Urinary bladder (tissue), 4 donors: ENCODE data around the gene COPZ1. TPM values are rescaled to one million over a fixed set of nuclear protein-coding genes. Genes with fewer than 3 reads are reported as not detected.
A peak's percentile ranks its signal among the peaks of the same experiment; 100 is the strongest.
"Not testable (repeated sequence)": the region's sequence is repeated elsewhere in the genome, so short reads cannot be mapped to it uniquely, and the experiment has no call there.

Experiments used
- DNase-seq: peaks from one replicate; pipeline ENCODE4 v3.0.0-alpha.2; 2015; ENCODE audit errors: extremely low spot score
- H3K27ac ChIP-seq: one replicate; pipeline ENCODE4 v1.5.1; 2013; ENCODE audit warnings: low read depth, mild to moderate bottlenecking, moderate library complexity
- H3K36me3 ChIP-seq: one replicate; pipeline ENCODE4 v1.6.1; 2013; ENCODE audit warnings: mild to moderate bottlenecking, moderate library complexity; ENCODE audit not compliant: insufficient read depth
- H3K4me1 ChIP-seq: one replicate; pipeline ENCODE4 v1.6.1; 2013; ENCODE audit warnings: mild to moderate bottlenecking, moderate library complexity; ENCODE audit not compliant: insufficient read depth
- H3K4me3 ChIP-seq: one replicate; pipeline ENCODE4 v1.5.1; 2013; ENCODE audit warnings: low read depth, low read length
- WGBS: extraction: QIAGEN DNeasy Blood & Tissue Kit; methylation state at CpG from one replicate; pipeline ENCODE4 v1.1.7; 2013; 5-methylcytosine and 5-hydroxymethylcytosine counted together
- polyA plus RNA-seq: library from polyadenylated mRNA; stranded (reverse); fragments of 200-250 nt; gene quantifications from one replicate; pipeline ENCODE4 v1.2.3, GENCODE V29; 2013
- total RNA-seq: library from RNA; depleted of rRNA; stranded (reverse); fragments of >200 nt; gene quantifications from one replicate; pipeline ENCODE4 v1.2.3, GENCODE V29; 2014
- donor health status: healthy with polysubstance abuse.
- donor health status: healthy.

Gene COPZ1
- total and polyA plus RNA-seq, 2 donors = 86.3 to 113 TPM

DNA sequence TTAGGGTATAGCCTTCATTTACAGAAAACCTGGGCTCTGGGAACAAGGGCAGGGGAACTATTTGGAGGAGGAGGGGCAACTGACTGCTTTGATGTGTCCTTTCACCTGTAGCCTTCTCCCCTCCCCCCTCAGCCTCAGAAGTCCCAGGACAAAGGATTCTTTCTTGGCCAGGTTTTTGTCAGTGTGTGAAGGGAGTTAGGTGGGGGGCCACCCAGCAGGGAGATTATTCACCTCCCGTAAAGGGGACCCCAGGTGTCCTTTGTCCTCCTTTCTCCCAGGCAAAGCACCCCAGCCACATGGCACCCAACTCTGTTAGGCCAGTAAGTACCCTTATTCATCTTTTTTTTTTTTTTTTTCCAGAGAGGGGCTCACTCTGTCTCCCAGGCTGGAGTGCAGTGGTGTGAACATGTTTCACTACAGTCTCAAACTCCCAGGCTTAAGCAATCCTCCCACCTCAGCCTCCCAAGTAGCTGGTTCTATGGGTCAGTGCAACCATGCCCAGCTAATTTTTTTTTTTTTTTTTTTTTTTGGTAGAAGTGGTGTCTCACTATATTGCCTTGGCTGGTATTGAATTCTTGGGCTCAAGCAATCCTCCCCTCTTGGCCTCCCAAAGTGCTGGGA, 23.4 kb upstream of the COPZ1 start:
- Histone ChIP-seq H3K4me1 (no peaks in the 10 kb centered on the region), H3K36me3 (no peaks in the 10 kb centered on the region), H3K4me3 (no peak overlapping the region), H3K27ac (no peak overlapping the region)
- WGBS = 78% methylated on average over 1 of the region's 1 CpG
- no peak for DNase-seq

DNA sequence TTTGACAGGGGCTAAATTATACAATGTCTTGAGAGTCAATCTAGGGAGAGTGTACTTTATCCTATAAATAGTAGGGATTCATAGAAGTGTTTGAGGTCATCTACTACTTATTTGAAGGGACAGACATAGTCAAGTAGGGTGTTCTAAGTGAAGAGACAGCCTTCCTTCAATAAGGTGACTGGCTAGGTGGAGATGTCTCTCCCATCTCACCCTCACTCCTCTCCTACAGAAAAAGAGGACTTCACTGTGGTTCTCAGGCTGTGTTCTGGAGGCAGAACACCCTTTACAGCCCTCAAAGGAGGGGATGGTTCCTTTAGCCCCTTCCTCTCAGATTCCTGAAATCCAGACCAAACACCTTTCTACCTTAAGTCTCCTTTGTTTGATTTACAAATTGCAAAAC, 21.3 kb upstream of the COPZ1 start:
- H3K27ac ChIP-seq = no peak overlapping the region
- no peak for DNase-seq
- no peaks in the 10 kb centered on the region for H3K36me3 ChIP-seq
- H3K4me1 ChIP-seq = no peaks in the 10 kb centered on the region
- no peak overlapping the region for H3K4me3 ChIP-seq

GRCh38 chr12:54304187-54304810, 20.6 kb upstream of the COPZ1 start:
- DNase-seq = no peak
- Histone ChIP-seq H3K4me1 (no peaks in the 10 kb centered on the region), H3K27ac (no peak overlapping the region), H3K36me3 (no peaks in the 10 kb centered on the region), H3K4me3 (no peak overlapping the region)
- WGBS = 19% methylated on average over 12 of the region's 12 CpGs

DNA sequence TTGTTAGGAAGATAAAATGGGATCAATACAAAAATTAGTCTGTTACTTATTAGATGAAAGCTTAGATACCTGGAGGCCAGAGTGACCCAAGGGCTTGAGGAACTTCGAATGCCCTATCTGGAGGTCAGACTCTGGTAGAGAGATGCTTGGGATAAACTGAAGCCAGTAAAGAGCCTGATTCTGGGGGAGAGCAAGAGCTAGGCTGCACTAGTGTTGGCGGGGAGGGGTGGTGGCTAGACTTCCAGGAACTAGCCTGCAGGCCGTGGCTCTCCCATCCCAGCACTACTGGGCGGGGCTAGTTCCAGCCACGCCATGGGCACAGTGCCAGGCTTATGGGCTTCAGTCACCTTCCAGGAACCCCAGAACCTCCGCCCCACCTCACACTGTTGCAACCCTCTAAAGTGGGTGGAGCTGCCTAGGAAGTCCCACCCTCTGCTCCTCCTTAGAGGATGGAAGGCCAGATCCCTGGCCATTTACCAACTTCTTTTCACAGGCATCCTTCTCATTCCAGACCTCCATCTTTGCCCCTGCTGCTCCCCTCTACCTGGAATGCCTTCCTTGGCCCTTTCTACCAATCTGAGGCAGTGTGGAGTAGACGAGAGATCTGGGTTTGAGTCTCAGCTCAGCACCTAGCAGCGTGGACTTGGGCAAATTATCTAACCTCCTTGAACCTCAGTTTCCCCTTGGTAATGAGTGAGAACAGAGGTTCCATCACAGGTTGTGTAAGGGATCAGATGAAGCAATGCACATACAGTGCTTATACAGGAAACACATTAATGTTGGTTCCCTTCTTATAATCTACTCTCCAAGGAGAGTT, 17.8 kb upstream of the COPZ1 start:
- WGBS = 59% methylated on average over 8 of the region's 8 CpGs
- no peaks in the 10 kb centered on the region for H3K4me1 ChIP-seq
- DNase-seq = peak; percentile 42
- no peaks in the 10 kb centered on the region for H3K36me3 ChIP-seq
- no peak overlapping the region for H3K4me3 ChIP-seq
- H3K27ac ChIP-seq = no peak overlapping the region

DNA sequence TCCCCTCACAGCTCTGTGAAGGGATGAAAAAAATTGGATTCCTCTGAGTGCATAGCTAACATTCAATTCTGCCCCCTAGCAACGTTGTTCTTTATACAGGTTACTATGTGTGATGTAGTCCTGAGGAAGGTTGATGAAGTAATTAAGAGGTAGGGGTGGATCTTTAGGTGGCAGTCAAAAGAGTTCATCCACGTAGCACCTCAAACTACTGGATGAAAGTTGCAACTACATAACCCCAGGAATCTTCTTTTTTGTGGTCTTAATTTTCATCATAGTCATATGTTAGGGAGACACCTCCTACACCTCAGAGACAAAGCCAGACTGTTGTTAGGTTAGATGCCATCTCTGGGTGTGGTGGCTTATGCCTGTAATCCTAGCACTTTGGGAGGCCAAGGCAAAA, 13.9 kb upstream of the COPZ1 start:
- 63% methylated on average over 2 of the region's 2 CpGs for WGBS
- Histone ChIP-seq H3K36me3 (no peaks in the 10 kb centered on the region), H3K4me1 (no peaks in the 10 kb centered on the region), H3K27ac (no peak overlapping the region), H3K4me3 (no peak overlapping the region)
- no peak for DNase-seq

GRCh38 chr12:54312309-54312708, 12.6 kb upstream of the COPZ1 start:
- not testable (repeated sequence) for H3K4me1 ChIP-seq, H3K4me3 ChIP-seq, H3K27ac ChIP-seq, H3K36me3 ChIP-seq, DNase-seq
- WGBS = 92% methylated on average over 7 of the region's 7 CpGs

- no peak overlapping the region for H3K4me3 ChIP-seq
- H3K27ac ChIP-seq = no peak overlapping the region
- 86% methylated on average over 5 of the region's 5 CpGs for WGBS
- no peaks in the 10 kb centered on the region for H3K4me1 ChIP-seq
- H3K36me3 ChIP-seq = no peaks in the 10 kb centered on the region
- no peak for DNase-seq
These were observed 3.6 kb upstream of the COPZ1 start for GRCh38 chr12:54321363-54321762.

DNA sequence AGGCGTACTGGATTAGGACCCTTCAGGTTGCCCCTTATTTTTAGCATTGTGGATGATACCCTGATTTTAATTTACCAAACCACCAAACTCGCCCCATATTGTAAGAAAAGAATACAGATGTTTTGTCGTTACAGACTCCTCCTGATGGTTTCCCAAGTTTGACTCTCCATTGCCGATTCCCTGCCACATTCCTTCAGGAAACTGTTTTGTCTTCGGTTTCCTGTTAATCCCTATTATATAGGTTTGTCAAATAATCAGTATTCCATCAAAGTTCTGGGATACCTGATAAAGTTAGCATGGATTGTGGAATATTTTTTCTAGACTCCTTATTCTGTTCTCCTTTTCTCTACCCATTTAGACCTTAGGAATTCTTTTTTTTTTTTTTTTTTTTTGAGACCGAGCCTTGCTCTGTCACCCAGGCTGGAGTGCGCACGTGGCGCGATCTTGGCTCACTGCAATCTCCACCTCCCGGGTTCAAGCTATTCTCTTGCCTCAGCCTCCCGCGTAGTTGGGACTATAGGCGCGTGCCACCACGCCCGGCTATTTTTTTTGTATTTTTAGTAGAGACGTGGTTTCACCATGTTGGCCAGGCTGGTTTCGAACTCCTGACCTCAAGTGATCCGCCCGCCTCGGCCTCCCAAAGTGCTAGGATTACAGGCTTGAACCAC, 645 bp downstream of the COPZ1 start:
- Histone ChIP-seq H3K27ac (peak overlapping the region; percentile 76), H3K4me3 (peak overlapping the region; percentile 60)
- not testable (repeated sequence) for H3K4me1 ChIP-seq, H3K36me3 ChIP-seq, DNase-seq
- 43% methylated on average over 22 of the region's 22 CpGs for WGBS

DNA sequence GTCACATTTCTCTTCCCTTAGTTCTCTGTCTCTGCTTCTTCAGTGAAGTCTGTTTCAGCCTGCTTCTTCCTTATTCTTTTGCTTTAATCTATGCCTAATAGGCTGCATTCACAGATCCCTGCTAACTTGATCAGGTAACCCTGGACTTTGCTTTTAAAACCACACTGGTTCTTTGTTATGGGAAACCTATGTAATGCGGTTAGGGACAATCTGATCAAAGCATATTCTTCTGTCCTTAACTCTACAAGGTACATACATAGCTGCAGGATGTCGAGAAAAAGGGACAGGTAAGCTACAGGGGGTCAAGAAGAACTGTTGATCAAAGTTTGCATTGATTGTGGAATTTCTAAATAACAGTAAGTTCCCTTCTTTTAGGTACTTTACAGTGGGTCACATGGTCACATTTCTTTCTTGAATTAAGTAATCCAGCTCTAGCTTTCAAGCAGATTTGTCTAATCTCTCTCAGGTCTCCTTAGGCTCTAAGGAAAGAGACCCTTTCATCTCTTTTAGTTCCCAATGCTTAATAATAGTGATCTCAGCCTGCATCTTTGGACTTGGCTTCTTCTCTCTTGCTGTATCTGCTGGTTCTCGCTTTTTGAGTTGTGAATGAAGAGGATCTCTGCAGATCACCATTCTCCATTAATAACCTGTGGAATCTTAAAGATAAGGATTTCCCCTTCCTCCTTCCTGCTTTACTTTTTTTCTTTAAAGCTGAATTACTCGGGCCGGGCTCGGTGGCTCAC, 3.8 kb downstream of the COPZ1 start:
- Histone ChIP-seq H3K27ac (no peak overlapping the region), H3K4me1 (peaks cover 2% of the 10 kb centered on the region), H3K4me3 (no peak overlapping the region), H3K36me3 (peaks cover 2% of the 10 kb centered on the region)
- no peak for DNase-seq
- 71% methylated on average over 6 of the region's 6 CpGs for WGBS

GRCh38 chr12:54329759-54330158, 4.8 kb downstream of the COPZ1 start:
- Histone ChIP-seq H3K36me3 (peaks cover 2% of the 10 kb centered on the region), H3K27ac (no peak overlapping the region), H3K4me3 (no peak overlapping the region), H3K4me1 (peaks cover 2% of the 10 kb centered on the region)
- DNase-seq = no peak
- WGBS = 61% methylated on average over 5 of the region's 5 CpGs

- 52% methylated on average over 3 of the region's 3 CpGs for WGBS
- no peak for DNase-seq
- H3K4me1 ChIP-seq = peaks cover 2% of the 10 kb centered on the region
- no peak overlapping the region for H3K27ac ChIP-seq
- H3K4me3 ChIP-seq = no peak overlapping the region
- peaks cover 2% of the 10 kb centered on the region for H3K36me3 ChIP-seq
These were observed 5.5 kb downstream of the COPZ1 start for GRCh38 chr12:54330442-54330841.

DNA sequence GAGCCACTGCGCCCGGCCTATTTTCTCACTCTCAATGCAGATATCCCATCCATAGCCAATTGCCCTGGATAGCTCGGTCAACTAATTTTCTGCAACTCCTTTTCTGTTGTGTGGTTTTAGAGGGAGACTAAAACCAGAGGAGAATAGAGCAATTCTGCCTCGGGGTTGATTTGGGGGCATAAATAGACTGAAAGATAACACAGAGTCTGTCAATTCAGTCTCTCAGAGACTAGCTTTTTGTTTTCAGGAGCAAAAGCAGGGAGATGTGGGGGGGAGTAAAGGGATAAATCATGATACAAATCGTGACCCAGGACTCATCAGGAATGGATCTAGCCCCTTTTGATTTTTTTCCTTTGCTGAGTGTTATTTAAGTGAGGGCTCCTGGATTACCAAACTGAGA, 6.5 kb downstream of the COPZ1 start:
- Histone ChIP-seq H3K4me1 (peaks cover 2% of the 10 kb centered on the region), H3K4me3 (no peak overlapping the region), H3K36me3 (peaks cover 2% of the 10 kb centered on the region), H3K27ac (no peak overlapping the region)
- DNase-seq = no peak
- WGBS = 79% methylated on average over 5 of the region's 5 CpGs

DNA sequence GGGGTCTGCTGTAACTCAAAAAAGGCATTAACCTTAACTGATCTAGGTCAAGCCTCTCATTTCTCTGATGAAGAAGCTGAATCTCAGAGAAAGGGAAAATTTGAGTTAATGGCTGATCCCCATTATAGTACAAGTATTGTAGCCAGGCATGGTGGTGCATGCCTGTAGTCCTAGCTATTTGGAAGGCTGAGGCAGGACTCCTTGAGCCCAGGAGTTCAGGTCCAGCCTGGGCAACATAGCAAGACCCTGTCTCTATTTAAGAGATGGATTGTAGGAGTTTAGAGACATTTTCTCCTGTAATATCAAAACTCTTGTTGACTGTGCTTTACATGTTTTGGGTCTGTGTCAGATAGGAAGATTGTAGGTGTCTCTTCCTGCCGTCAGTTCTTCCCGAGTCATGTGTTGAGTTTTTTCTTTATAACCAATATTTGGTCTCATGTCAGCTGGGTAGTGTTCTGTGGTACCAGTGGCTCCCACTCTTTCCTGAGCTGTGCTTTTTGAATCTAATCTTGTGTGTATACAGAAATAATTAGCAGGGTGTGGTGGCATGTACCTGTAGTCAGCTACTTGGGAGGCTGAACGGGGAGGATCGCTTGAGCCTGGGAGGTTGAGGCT, 8.6 kb downstream of the COPZ1 start:
- Histone ChIP-seq H3K27ac (no peak overlapping the region), H3K4me3 (no peak overlapping the region), H3K4me1 (peaks cover 2% of the 10 kb centered on the region), H3K36me3 (peaks cover 2% of the 10 kb centered on the region)
- DNase-seq = no peak
- WGBS = 99% methylated on average over 4 of the region's 4 CpGs
